ENCODE data around the gene PFKP. TPM values are rescaled to one million over a fixed set of nuclear protein-coding genes. Genes with fewer than 3 reads are reported as not detected.
"Not testable (repeated sequence)": the region's sequence is repeated elsewhere in the genome, so short reads cannot be mapped to it uniquely, and the experiment has no call there.

Gene PFKP
- total and polyA plus RNA-seq, 2 donors, result 40.7 to 118 TPM

DNA sequence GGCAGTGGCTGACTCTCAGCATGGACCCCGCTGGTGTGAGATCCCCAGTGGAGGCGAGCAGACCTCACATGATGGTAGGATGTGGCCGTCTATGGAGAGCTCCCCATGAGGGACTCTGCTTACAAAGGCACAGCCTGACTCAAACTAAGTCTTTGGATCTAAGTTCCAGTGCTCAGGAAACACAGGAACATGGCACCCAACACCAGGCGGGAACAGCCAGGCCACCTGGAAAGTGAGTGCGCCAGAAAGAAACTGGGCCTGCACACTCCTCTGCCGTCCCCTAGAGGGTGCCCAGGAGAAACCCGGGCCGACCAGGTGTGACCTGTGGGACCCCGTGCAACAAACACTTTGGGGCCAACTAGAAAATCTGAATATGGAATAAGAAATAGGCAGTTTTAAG is 95.2 kb downstream of the PFKP start:
- no peaks in the 10 kb centered on the region for H3K4me1 ChIP-seq (ENCODE audit: control insufficient read depth in 2 of 2, insufficient read depth in 2 of 2, low read length in 2 of 2)
- peaks cover 0 to 1% of the 10 kb centered on the region in 2 donors for H3K9me3 ChIP-seq (ENCODE audit: control insufficient read depth in 2 of 2, insufficient read depth in 1 of 2, low read length in 1 of 2)
- no peak overlapping the region for H3K27ac ChIP-seq (ENCODE audit: low read depth in 1 of 2, low read length in 1 of 2)
- peaks cover 78 to 83% of the 10 kb centered on the region in 2 donors for H3K36me3 ChIP-seq (ENCODE audit: control insufficient read depth in 2 of 2, insufficient read depth in 2 of 2, low read length in 1 of 2)
- DNase-seq (ENCODE audit: low read depth in 6 of 9, low spot score in 9 of 9), result no peak
- H3K27me3 ChIP-seq (ENCODE audit: control insufficient read depth in 2 of 2, insufficient read depth in 1 of 2, low read length in 1 of 2), result no peaks in the 10 kb centered on the region
- no peak overlapping the region for H3K4me3 ChIP-seq (ENCODE audit: low read length in 2 of 2)
- 97% methylated on average over 9 of the region's 9 CpGs for WGBS

DNA sequence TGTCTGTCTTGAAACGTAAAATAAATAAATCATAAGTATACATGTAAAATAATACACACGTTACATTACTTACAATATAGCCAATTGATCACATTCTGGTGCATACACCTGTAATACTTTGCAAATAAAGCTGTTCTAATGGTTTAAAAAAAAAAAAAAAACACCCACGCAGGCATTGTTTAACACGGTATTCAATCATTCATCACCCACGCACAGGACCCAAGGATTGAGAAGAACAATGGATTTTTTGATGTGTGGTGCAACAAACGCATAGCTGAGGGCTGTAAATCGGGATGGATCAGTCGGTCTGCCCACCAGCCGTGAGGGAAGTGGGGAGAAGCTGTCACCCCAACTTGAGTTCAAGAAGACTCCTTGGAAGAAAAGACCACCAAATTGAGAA is 96.5 kb downstream of the PFKP start:
- Histone ChIP-seq H3K9me3 (ENCODE audit: control insufficient read depth in 2 of 2, insufficient read depth in 1 of 2, low read length in 1 of 2) (peaks cover 0 to 1% of the 10 kb centered on the region in 2 donors), H3K4me1 (ENCODE audit: control insufficient read depth in 2 of 2, insufficient read depth in 2 of 2, low read length in 2 of 2) (no peaks in the 10 kb centered on the region), H3K36me3 (ENCODE audit: control insufficient read depth in 2 of 2, insufficient read depth in 2 of 2, low read length in 1 of 2) (peaks cover 78 to 83% of the 10 kb centered on the region in 2 donors), H3K27me3 (ENCODE audit: control insufficient read depth in 2 of 2, insufficient read depth in 1 of 2, low read length in 1 of 2) (no peaks in the 10 kb centered on the region), H3K27ac (ENCODE audit: low read depth in 1 of 2, low read length in 1 of 2) (no peak overlapping the region), H3K4me3 (ENCODE audit: low read length in 2 of 2) (no peak overlapping the region)
- DNase-seq (ENCODE audit: low read depth in 6 of 9, low spot score in 9 of 9), result no peak
- 93% methylated on average over 9 of the region's 9 CpGs for WGBS

DNA sequence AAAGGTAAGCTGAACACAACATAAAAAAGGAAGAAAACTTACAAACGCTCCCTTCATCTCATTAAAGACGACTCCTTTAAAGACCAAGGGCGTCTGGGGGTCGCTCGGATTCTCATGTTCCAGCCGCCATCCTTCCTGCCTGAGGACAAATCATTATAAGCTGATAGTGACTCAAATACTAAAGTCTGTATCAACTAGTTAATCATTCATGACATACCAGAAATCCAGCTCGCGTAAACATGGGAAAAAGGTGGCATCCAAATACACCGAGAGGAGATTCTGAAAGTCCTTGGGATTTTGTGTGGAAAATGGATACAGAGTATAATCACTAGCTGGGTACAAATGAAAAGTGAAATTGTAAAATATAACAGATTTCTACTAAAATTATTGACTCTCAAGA is 97.8 kb downstream of the PFKP start:
- Histone ChIP-seq H3K27me3 (ENCODE audit: control insufficient read depth in 2 of 2, insufficient read depth in 1 of 2, low read length in 1 of 2) (no peaks in the 10 kb centered on the region), H3K4me1 (ENCODE audit: control insufficient read depth in 2 of 2, insufficient read depth in 2 of 2, low read length in 2 of 2) (no peaks in the 10 kb centered on the region), H3K9me3 (ENCODE audit: control insufficient read depth in 2 of 2, insufficient read depth in 1 of 2, low read length in 1 of 2) (peaks cover 0 to 1% of the 10 kb centered on the region in 2 donors), H3K27ac (ENCODE audit: low read depth in 1 of 2, low read length in 1 of 2) (no peak overlapping the region), H3K4me3 (ENCODE audit: low read length in 2 of 2) (no peak overlapping the region), H3K36me3 (ENCODE audit: control insufficient read depth in 2 of 2, insufficient read depth in 2 of 2, low read length in 1 of 2) (peaks cover 79 to 83% of the 10 kb centered on the region in 2 donors)
- no peak for DNase-seq (ENCODE audit: low read depth in 6 of 9, low spot score in 9 of 9)
- WGBS, result 98% methylated on average over 9 of the region's 9 CpGs

DNA sequence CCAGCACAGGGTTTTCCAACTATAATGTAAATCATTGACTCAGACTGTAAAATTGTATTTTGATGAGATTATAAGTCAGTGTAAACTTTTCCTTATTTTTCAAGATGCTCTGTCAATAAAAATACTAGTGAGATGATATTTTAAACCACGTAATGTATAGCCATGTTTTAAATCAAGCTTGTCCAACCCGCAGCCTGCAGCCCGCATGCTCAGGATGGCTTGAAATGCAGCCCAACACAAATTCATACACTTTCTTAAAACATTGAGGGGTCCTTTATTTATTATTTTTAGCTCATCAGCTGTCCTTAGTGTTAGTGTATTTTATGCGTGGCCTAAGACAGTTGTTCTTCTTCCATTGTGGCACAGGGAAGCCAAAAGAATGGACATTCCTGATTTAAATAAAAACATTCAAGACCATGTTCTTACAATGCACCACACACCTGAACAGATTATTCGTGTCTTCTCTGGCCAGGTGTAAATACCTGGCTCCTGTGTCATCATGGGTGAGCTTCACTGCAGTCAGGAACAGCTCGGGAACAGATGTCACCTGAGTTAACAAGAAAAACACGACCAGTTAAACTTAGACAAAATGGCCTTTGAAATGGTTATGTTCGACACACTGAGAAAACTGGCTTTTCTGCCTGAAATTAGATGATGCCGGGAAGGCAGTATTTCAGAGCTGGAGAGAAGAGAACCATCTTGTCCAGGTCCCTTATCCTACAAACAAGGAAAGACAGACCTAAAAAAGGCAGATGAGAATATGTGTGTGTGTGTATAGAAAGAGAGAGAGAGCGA is 99.3 kb downstream of the PFKP start:
- no peak overlapping the region for H3K27ac ChIP-seq (ENCODE audit: low read depth in 1 of 2, low read length in 1 of 2)
- no peak for DNase-seq (ENCODE audit: low read depth in 6 of 9, low spot score in 9 of 9)
- peaks cover 72 to 75% of the 10 kb centered on the region in 2 donors for H3K36me3 ChIP-seq (ENCODE audit: control insufficient read depth in 2 of 2, insufficient read depth in 2 of 2, low read length in 1 of 2)
- H3K4me3 ChIP-seq (ENCODE audit: low read length in 2 of 2), result no peak overlapping the region
- H3K4me1 ChIP-seq (ENCODE audit: control insufficient read depth in 2 of 2, insufficient read depth in 2 of 2, low read length in 2 of 2), result peaks cover 4 to 6% of the 10 kb centered on the region in 2 donors
- WGBS, result 97% methylated on average over 10 of the region's 10 CpGs
- no peaks in the 10 kb centered on the region for H3K27me3 ChIP-seq (ENCODE audit: control insufficient read depth in 2 of 2, insufficient read depth in 1 of 2, low read length in 1 of 2)
- H3K9me3 ChIP-seq (ENCODE audit: control insufficient read depth in 2 of 2, insufficient read depth in 1 of 2, low read length in 1 of 2), result peaks cover 0 to 1% of the 10 kb centered on the region in 2 donors

DNA sequence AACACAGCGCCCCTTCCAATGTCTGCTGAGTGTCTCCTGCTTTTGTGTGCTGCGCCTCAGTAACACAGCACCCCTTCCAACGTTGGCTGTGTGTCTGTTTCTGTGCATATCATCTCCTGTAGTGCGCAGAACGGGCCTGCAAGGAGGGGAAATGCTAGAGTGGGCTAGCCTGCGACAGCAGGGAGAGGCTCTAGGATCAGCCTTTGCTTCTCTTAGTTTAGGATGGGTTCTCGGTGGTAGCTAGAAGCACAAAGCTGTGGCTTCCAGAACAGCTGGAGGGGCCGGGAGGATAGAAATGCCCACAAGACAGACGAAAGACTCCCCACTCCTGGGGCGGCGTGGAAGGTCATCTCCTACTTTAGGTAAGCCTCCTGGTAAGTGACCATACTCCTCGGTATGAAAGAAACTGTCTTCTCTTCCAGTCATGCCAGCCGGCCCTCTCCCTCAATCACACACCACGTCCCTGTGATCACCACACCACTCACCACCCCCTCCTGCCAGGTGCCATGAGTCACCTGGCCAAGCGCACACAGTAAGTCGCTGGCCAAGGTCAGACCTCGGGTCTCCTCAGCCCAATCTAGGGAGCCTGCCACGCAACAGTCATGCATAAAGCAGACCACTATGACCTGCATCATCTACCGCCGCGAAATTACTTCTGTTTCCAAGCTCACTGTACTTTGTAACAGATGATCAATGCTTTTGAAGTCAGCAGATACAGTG is 100.4 kb downstream of the PFKP start:
- Histone ChIP-seq H3K27me3 (ENCODE audit: control insufficient read depth in 2 of 2, insufficient read depth in 1 of 2, low read length in 1 of 2) (no peaks in the 10 kb centered on the region), H3K36me3 (ENCODE audit: control insufficient read depth in 2 of 2, insufficient read depth in 2 of 2, low read length in 1 of 2) (peaks cover 64 to 69% of the 10 kb centered on the region in 2 donors), H3K27ac (ENCODE audit: low read depth in 1 of 2, low read length in 1 of 2) (no peak overlapping the region), H3K9me3 (ENCODE audit: control insufficient read depth in 2 of 2, insufficient read depth in 1 of 2, low read length in 1 of 2) (no peaks in the 10 kb centered on the region), H3K4me3 (ENCODE audit: low read length in 2 of 2) (no peak overlapping the region), H3K4me1 (ENCODE audit: control insufficient read depth in 2 of 2, insufficient read depth in 2 of 2, low read length in 2 of 2) (peaks cover 4 to 7% of the 10 kb centered on the region in 2 donors)
- WGBS, result 96% methylated on average over 21 of the region's 21 CpGs
- DNase-seq (ENCODE audit: low read depth in 6 of 9, low spot score in 9 of 9), result no peak

DNA sequence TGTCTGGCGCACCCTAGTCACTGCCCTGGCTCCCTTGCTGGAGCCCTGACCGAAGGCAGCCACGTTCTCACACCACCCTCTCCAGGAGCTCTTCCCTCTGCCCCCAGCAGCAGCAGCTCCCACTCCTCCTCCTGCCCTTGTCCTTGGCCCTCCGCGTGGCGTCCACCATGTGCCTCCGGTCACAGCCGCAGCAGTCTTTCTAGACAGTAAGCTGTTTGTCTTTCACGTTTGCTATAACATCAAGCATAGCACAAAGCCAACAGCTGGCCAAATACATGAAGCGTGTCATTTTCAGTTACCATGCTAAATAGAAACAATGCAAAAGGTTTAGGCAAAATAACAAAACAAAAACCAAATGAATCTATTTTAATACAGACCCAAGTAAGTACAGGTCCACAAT is 101.9 kb downstream of the PFKP start:
- peaks cover 4 to 14% of the 10 kb centered on the region in 2 donors for H3K4me1 ChIP-seq (ENCODE audit: control insufficient read depth in 2 of 2, insufficient read depth in 2 of 2, low read length in 2 of 2)
- H3K4me3 ChIP-seq (ENCODE audit: low read length in 2 of 2), result no peak overlapping the region
- DNase-seq (ENCODE audit: low read depth in 6 of 9, low spot score in 9 of 9), result no peak
- H3K9me3 ChIP-seq (ENCODE audit: control insufficient read depth in 2 of 2, insufficient read depth in 1 of 2, low read length in 1 of 2), result no peaks in the 10 kb centered on the region
- H3K36me3 ChIP-seq (ENCODE audit: control insufficient read depth in 2 of 2, insufficient read depth in 2 of 2, low read length in 1 of 2), result peaks cover 52 to 56% of the 10 kb centered on the region in 2 donors
- H3K27me3 ChIP-seq (ENCODE audit: control insufficient read depth in 2 of 2, insufficient read depth in 1 of 2, low read length in 1 of 2), result no peaks in the 10 kb centered on the region
- H3K27ac ChIP-seq (ENCODE audit: low read depth in 1 of 2, low read length in 1 of 2), result peak overlapping the region in 1 of 2 donors; percentile 11
- 93% methylated on average over 10 of the region's 10 CpGs for WGBS

DNA sequence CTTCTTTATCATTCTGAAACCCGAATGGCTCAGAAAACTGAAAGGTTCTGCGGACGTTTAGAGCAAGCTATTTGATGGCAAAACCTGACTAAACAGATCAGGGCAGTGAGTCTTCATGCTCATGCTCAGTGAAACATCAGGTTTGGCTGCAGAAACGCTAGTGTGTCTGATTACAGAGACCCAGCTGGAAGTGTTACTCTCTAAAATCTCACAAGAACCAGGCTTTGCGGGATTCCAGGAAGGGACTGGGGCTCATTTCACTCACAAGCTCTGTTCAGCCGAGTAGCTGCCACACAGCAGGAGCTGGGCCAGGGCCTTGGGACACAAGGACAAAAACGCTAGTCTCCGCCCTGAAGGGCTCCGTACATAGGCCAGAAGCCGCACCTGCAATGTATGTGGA is 102.3 kb downstream of the PFKP start:
- Histone ChIP-seq H3K27ac (ENCODE audit: low read depth in 1 of 2, low read length in 1 of 2) (peak overlapping the region in 1 of 2 donors; percentile 11), H3K36me3 (ENCODE audit: control insufficient read depth in 2 of 2, insufficient read depth in 2 of 2, low read length in 1 of 2) (peaks cover 48 to 52% of the 10 kb centered on the region in 2 donors), H3K9me3 (ENCODE audit: control insufficient read depth in 2 of 2, insufficient read depth in 1 of 2, low read length in 1 of 2) (no peaks in the 10 kb centered on the region), H3K27me3 (ENCODE audit: control insufficient read depth in 2 of 2, insufficient read depth in 1 of 2, low read length in 1 of 2) (no peaks in the 10 kb centered on the region), H3K4me3 (ENCODE audit: low read length in 2 of 2) (no peak overlapping the region), H3K4me1 (ENCODE audit: control insufficient read depth in 2 of 2, insufficient read depth in 2 of 2, low read length in 2 of 2) (peaks cover 4 to 14% of the 10 kb centered on the region in 2 donors)
- WGBS, result 97% methylated on average over 10 of the region's 10 CpGs
- DNase-seq (ENCODE audit: low read depth in 6 of 9, low spot score in 9 of 9), result no peak

DNA sequence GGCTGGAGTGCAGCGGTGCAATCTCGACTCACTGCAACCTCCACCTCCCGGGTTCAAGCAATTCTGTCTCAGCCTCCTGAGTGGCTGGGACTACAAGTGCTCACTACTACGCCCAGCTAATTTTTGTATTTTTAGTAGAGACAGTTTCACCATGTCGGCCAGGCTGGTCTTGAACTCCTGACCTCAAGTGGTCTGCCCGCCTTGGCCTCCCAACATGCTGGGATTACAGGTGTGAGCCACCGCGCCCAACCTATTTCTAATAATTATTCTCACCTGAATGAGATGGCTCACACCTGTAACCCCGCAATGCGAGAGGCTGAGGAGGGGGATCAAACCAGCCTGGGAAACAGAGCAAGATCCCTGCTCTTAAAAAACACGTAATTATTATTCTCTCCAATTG is 104.1 kb downstream of the PFKP start:
- Histone ChIP-seq H3K4me3 (ENCODE audit: low read length in 2 of 2) (peak overlapping the region; percentile 62 to 91), H3K4me1 (ENCODE audit: control insufficient read depth in 2 of 2, insufficient read depth in 2 of 2, low read length in 2 of 2) (peaks cover 4 to 14% of the 10 kb centered on the region in 2 donors), H3K36me3 (ENCODE audit: control insufficient read depth in 2 of 2, insufficient read depth in 2 of 2, low read length in 1 of 2) (peaks cover 29 to 34% of the 10 kb centered on the region in 2 donors)
- H3K27ac ChIP-seq (ENCODE audit: low read depth in 1 of 2, low read length in 1 of 2); DNase-seq (ENCODE audit: low read depth in 6 of 9, low spot score in 9 of 9); H3K9me3 ChIP-seq (ENCODE audit: control insufficient read depth in 2 of 2, insufficient read depth in 1 of 2, low read length in 1 of 2); H3K27me3 ChIP-seq (ENCODE audit: control insufficient read depth in 2 of 2, insufficient read depth in 1 of 2, low read length in 1 of 2): not testable (repeated sequence)
- WGBS, result 96% methylated on average over 11 of the region's 11 CpGs

DNA sequence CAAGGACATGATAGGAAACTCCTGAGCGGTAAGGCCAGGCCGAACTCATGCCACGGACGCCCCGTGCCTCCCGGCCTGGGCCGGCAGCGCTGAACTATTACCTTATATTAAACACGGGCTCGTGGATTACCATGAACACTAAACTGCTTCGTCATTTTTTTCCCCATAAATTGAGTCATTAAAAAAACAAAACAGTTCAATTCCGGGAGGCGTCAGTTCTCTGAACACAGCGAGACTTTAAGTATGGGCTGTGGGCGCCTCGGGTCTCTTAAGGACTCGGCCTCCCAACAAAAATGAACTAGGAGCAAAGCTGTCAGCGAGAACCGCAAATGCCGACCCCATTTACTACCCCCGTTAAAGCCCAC is 104.7 kb downstream of the PFKP start:
- peak overlapping the region; percentile 76 to 92 for H3K27ac ChIP-seq (ENCODE audit: low read depth in 1 of 2, low read length in 1 of 2)
- H3K27me3 ChIP-seq (ENCODE audit: control insufficient read depth in 2 of 2, insufficient read depth in 1 of 2, low read length in 1 of 2), result no peaks in the 10 kb centered on the region
- peak in 1 of 9 donors; percentile 30 for DNase-seq (ENCODE audit: low read depth in 6 of 9, low spot score in 9 of 9)
- H3K4me1 ChIP-seq (ENCODE audit: control insufficient read depth in 2 of 2, insufficient read depth in 2 of 2, low read length in 2 of 2), result peaks cover 4 to 14% of the 10 kb centered on the region in 2 donors
- peak overlapping the region; percentile 62 to 91 for H3K4me3 ChIP-seq (ENCODE audit: low read length in 2 of 2)
- no peaks in the 10 kb centered on the region for H3K9me3 ChIP-seq (ENCODE audit: control insufficient read depth in 2 of 2, insufficient read depth in 1 of 2, low read length in 1 of 2)
- WGBS, result 1% methylated on average over 21 of the region's 21 CpGs
- peaks cover 24 to 28% of the 10 kb centered on the region in 2 donors for H3K36me3 ChIP-seq (ENCODE audit: control insufficient read depth in 2 of 2, insufficient read depth in 2 of 2, low read length in 1 of 2)
